Gastrocnemius medialis (tissue), 4 donors: Measurements from ENCODE around the gene EGFLAM. TPM values are rescaled to one million over a fixed set of nuclear protein-coding genes. Genes with fewer than 3 reads are reported as not detected.
A peak's percentile ranks its signal among the peaks of the same experiment; 100 is the strongest.

ENCODE experiments used
- ATAC-seq, 2 donors: fragments of 150-250 bp; one replicate each; pipeline ENCODE4 v1.9.1; 2016
- DNase-seq, 2 donors: peaks; one replicate each; pipeline ENCODE4 v3.0.0-alpha.2; 2019
- H3K27ac ChIP-seq, 4 donors: fragments of 200-600 bp; sonication (generic); 1 replicate in 1 of 4; 2 replicates in 3 of 4; pipeline ENCODE4 v1.5.1; 2016 to 2018; ENCODE audit warnings: mild to moderate bottlenecking in 2 of 4, moderate library complexity in 1 of 4
- H3K27me3 ChIP-seq, 3 donors: fragments of 200-600 bp; sonication (generic) in 2 of 3; 1 replicate in 1 of 3; 2 replicates in 2 of 3; pipeline versions ENCODE4 v1.5.1 to v1.6.0; 2016 to 2019; ENCODE audit warnings: mild to moderate bottlenecking in 1 of 3, moderate library complexity in 1 of 3
- H3K36me3 ChIP-seq, 2 donors: fragments of 200-600 bp; sonication (generic) in 1 of 2; one replicate each; pipeline ENCODE4 v1.5.1; 2017 to 2018
- H3K4me1 ChIP-seq, 2 donors: fragments of 200-600 bp; sonication (generic) in 1 of 2; one replicate each; pipeline ENCODE4 v1.5.1; 2016 to 2017; ENCODE audit warnings: mild to moderate bottlenecking in 2 of 2
- H3K4me3 ChIP-seq, 4 donors: fragments of 200-600 bp; sonication (generic) in 3 of 4; 1 replicate in 1 of 4; 2 replicates in 3 of 4; pipeline ENCODE4 v1.5.1; 2016 to 2019; ENCODE audit warnings: mild to moderate bottlenecking in 2 of 4
- H3K9me3 ChIP-seq, 3 donors: fragments of 200-600 bp; sonication (generic) in 2 of 3; 1 replicate in 1 of 3; 2 replicates in 2 of 3; pipeline ENCODE4 v1.5.1; 2016 to 2019
- CTCF ChIP-seq, 5 experiments: fragments of 450-650 bp in 3 of 5; fragments of 200-600 bp in 2 of 5; sonication (generic) in 2 of 5; IDR thresholded peaks in 4 of 5; conservative IDR thresholded peaks in 1 of 5; 1 replicate in 4 of 5; 2 replicates in 1 of 5; pipeline ENCODE4 v1.5.1; 2016 to 2019; ENCODE audit warnings: antibody characterized with exemption in 5 of 5, mild to moderate bottlenecking in 3 of 5, moderate library complexity in 3 of 5
- POLR2A ChIP-seq, 2 donors: fragments of 450-650 bp; IDR thresholded peaks; one replicate each; pipeline ENCODE4 v1.6.1; 2017; ENCODE audit warnings: antibody characterized with exemption in 2 of 2, mild to moderate bottlenecking in 2 of 2, moderate library complexity in 2 of 2
- in situ Hi-C, 4 donors: fragments of 200-750 bp; cut with MboI; loops; one replicate each; pipeline versions ENCODE4 v1.15.0 to v1.8.0; 2017; ENCODE audit warnings: low sequenced_read_pairs in 4 of 4
- intact Hi-C: fragments of 100-400 bp; cut with DNase I; formaldehyde crosslinking; loops from one replicate; pipeline ENCODE4 v1.15.1; 2023; ENCODE audit warnings: low total_unique reads
- total RNA-seq, 4 donors: library from RNA; depleted of rRNA; stranded (reverse); fragments of >200 nt; gene quantifications; one replicate each; pipeline versions ENCODE4 v1.1.0 to v1.2.3, GENCODE V29; 2016

The EGFLAM gene
- total RNA-seq, 4 donors from 2014 or later: 19.2 to 36.4 (median 32.7) TPM

DNA sequence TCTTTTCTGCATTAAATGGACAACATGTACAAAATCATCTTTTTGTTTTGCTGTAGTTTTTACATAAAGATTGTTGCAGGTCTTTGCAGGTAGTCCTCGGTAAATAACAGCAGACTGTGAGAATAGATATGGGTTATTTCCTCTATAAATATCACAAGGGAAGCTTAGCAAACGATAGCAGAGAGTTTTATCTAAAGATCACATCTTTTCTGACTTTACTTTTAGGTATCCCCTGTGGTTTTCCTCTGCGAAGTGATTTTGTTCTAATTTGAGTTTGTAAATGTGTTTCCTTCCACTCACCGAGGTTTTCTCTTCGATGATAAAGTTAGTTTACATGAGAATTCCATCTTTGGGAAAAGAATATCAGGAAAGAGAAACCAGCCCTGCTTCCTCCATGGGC lies 109.6 kb downstream of the EGFLAM start:
- in situ Hi-C loops (no loop called here), intact Hi-C loops (no loop called here)
- TF ChIP-seq POLR2A (IDR thresholded peaks at IDR 0.05): no peak
- no peak for TF ChIP-seq CTCF (IDR thresholded peaks at IDR 0.05 in 4 of 5, conservative IDR thresholded peaks at IDR 0.05 in 1 of 5)
- Histone ChIP-seq H3K27ac (peak overlapping the region; percentile 10 to 54 (median 16)), H3K27me3 (no peaks in the 10 kb centered on the region), H3K9me3 (no peaks in the 10 kb centered on the region), H3K36me3 (no peaks in the 10 kb centered on the region), H3K4me3 (no peak overlapping the region), H3K4me1 (no peaks in the 10 kb centered on the region)
- no peak for ATAC-seq
- no peak for DNase-seq

- Histone ChIP-seq H3K27me3 (no peaks in the 10 kb centered on the region), H3K9me3 (no peaks in the 10 kb centered on the region), H3K36me3 (no peaks in the 10 kb centered on the region), H3K4me1 (no peaks in the 10 kb centered on the region), H3K27ac (peak overlapping the region in 2 of 4 donors; percentile 13 to 54), H3K4me3 (no peak overlapping the region)
- ATAC-seq: peak in 1 of 2 donors; percentile 52
- intact Hi-C loops: loop anchor here (10.0 kb wide), 1 partner anchor 105 kb away; no protein-coding TSS in a partner anchor
- no peak for TF ChIP-seq POLR2A (IDR thresholded peaks at IDR 0.05)
- TF ChIP-seq CTCF (IDR thresholded peaks at IDR 0.05 in 4 of 5, conservative IDR thresholded peaks at IDR 0.05 in 1 of 5): no peak
- no peak for DNase-seq
- in situ Hi-C loops: no loop called here
Observed at GRCh38 chr5:38369692-38370091, 111.3 kb downstream of the EGFLAM start.

GRCh38 chr5:38370358-38371100 lies 112.2 kb downstream of the EGFLAM start:
- in situ Hi-C loops: no loop called here
- peak; percentile 42 to 49 for ATAC-seq
- no peak for TF ChIP-seq POLR2A (IDR thresholded peaks at IDR 0.05)
- TF ChIP-seq CTCF (IDR thresholded peaks at IDR 0.05 in 4 of 5, conservative IDR thresholded peaks at IDR 0.05 in 1 of 5): no peak
- DNase-seq: peak in 1 of 2 donors; percentile 12
- Histone ChIP-seq H3K27me3 (no peaks in the 10 kb centered on the region), H3K36me3 (no peaks in the 10 kb centered on the region), H3K4me1 (no peaks in the 10 kb centered on the region), H3K4me3 (no peak overlapping the region), H3K9me3 (no peaks in the 10 kb centered on the region), H3K27ac (peak overlapping the region; percentile 49 to 60 (median 52))
- intact Hi-C loops: loop anchor here (10.0 kb wide), 1 partner anchor 106 kb away; no protein-coding TSS in a partner anchor

GRCh38 chr5:38371596-38371995 lies 113.2 kb downstream of the EGFLAM start:
- in situ Hi-C loops: no loop called here
- no peak for ATAC-seq
- intact Hi-C loops: loop anchor here (10.0 kb wide), 1 partner anchor 107 kb away; no protein-coding TSS in a partner anchor
- DNase-seq: no peak
- Histone ChIP-seq H3K36me3 (no peaks in the 10 kb centered on the region), H3K27me3 (no peaks in the 10 kb centered on the region), H3K9me3 (no peaks in the 10 kb centered on the region), H3K4me1 (no peaks in the 10 kb centered on the region), H3K27ac (peak overlapping the region in 3 of 4 donors; percentile 49 to 60 (median 53)), H3K4me3 (no peak overlapping the region)
- TF ChIP-seq CTCF (IDR thresholded peaks at IDR 0.05 in 4 of 5, conservative IDR thresholded peaks at IDR 0.05 in 1 of 5): no peak
